Endothelial cell of umbilical vein (primary cell): Measurements from ENCODE around the gene ENTREP1.
"Not testable (repeated sequence)": the region's sequence is repeated elsewhere in the genome, so short reads cannot be mapped to it uniquely, and the experiment has no call there.

Experiments used
- EZH2 ChIP-seq: IDR thresholded peaks from 2 replicates; pipeline ENCODE4 v1.6.1; 2012; ENCODE audit warnings: borderline replicate concordance, low read depth, mild to moderate bottlenecking, moderate library complexity, low read length, inconsistent platforms; ENCODE audit not compliant: severe bottlenecking
- GATA2 ChIP-seq: IDR thresholded peaks from 2 replicates; pipeline ENCODE4 v1.7.0; 2011; ENCODE audit warnings: low read depth, mild to moderate bottlenecking, moderate library complexity, mixed read lengths, low read length; ENCODE audit not compliant: insufficient read length, insufficient read depth
- POLR2A ChIP-seq: IDR thresholded peaks from 2 replicates; pipeline ENCODE4 v1.6.1; 2012; ENCODE audit warnings: low read depth, mild to moderate bottlenecking, control low read depth, low read length
- POLR2AphosphoS5 ChIP-seq: IDR thresholded peaks from 2 replicates; pipeline ENCODE4 v1.6.1; 2012; ENCODE audit warnings: low read depth, mild to moderate bottlenecking, control low read depth, low read length, moderate library complexity; ENCODE audit not compliant: insufficient read depth
- TF ChIP-seq, protein P1 (sequence below), 2 donors: IDR thresholded peaks; 1 replicate in 1 of 2; 2 replicates in 1 of 2; pipeline ENCODE4 v1.5.1; 2011; ENCODE audit warnings: low read length in 2 of 2, mild to moderate bottlenecking in 2 of 2, moderate library complexity in 2 of 2, control low read depth in 1 of 2, inconsistent platforms in 1 of 2, low read depth in 1 of 2; ENCODE audit not compliant: insufficient read depth in 1 of 2; ENCODE audit errors: extremely low read depth in 1 of 2

DNA sequence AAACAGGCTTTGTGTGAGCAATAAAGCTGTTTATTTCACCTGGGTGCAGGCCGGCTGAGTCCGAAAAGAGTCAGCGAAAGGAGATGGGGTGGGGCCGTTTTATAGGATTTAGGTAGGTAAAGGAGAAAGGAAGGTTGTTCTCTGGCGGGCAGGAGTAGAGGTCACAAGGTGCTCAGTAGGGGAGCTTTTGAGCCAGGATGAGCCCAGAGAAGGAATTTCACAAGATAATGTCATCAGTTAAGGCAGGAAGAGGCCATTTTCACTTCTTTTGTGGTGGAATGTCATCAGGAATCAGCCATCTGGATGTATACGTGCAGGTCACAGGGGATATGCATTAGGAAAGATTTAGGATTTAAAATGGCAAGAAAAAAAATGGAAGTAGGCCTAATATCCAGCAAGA is 84.9 kb downstream of the ENTREP1 start:
- TF ChIP-seq POLR2A, POLR2AphosphoS5, EZH2, GATA2: not testable (repeated sequence)
- TF ChIP-seq, protein P1, sequence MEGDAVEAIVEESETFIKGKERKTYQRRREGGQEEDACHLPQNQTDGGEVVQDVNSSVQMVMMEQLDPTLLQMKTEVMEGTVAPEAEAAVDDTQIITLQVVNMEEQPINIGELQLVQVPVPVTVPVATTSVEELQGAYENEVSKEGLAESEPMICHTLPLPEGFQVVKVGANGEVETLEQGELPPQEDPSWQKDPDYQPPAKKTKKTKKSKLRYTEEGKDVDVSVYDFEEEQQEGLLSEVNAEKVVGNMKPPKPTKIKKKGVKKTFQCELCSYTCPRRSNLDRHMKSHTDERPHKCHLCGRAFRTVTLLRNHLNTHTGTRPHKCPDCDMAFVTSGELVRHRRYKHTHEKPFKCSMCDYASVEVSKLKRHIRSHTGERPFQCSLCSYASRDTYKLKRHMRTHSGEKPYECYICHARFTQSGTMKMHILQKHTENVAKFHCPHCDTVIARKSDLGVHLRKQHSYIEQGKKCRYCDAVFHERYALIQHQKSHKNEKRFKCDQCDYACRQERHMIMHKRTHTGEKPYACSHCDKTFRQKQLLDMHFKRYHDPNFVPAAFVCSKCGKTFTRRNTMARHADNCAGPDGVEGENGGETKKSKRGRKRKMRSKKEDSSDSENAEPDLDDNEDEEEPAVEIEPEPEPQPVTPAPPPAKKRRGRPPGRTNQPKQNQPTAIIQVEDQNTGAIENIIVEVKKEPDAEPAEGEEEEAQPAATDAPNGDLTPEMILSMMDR (IDR thresholded peaks at IDR 0.05; ENCODE audit: extremely low read depth in 1 of 2, insufficient read depth in 1 of 2, low read depth in 1 of 2, low read length in 2 of 2): not testable (repeated sequence)
